Keratinocyte (primary cell): Measurements from ENCODE around the gene MYO10. TPM values are rescaled to one million over a fixed set of nuclear protein-coding genes. Genes with fewer than 3 reads are reported as not detected.

Experiments
- DNase-seq: peaks from one replicate; pipeline ENCODE4 v3.0.0-alpha.2; 2011; ENCODE audit warnings: low read depth, missing footprints, low spot score
- FAIRE-seq: peaks from 2 replicates; lab custom pipeline; 2011; peaks lifted over from hg19 to GRCh38; lab: Jason Lieb, UNC
- H2AFZ ChIP-seq: 2 replicates; pipeline ENCODE4 v1.6.0; 2012; ENCODE audit warnings: low read length, control low read depth, inconsistent platforms; ENCODE audit not compliant: control insufficient read depth
- H3K27ac ChIP-seq: 2 replicates; pipeline ENCODE4 v1.5.1; 2011; ENCODE audit warnings: low read length; ENCODE audit not compliant: control insufficient read depth, insufficient read depth
- H3K27me3 ChIP-seq: 3 replicates; pipeline ENCODE4 v1.6.0; 2011; ENCODE audit warnings: low read length; ENCODE audit not compliant: control insufficient read depth, insufficient read depth; ENCODE audit errors: extremely low read depth
- H3K36me3 ChIP-seq, 2 experiments: 2 replicates in 1 of 2; 3 replicates in 1 of 2; pipeline ENCODE4 v1.5.1; 2011; ENCODE audit warnings: low read length in 2 of 2, mild to moderate bottlenecking in 1 of 2; ENCODE audit not compliant: control insufficient read depth in 2 of 2, insufficient read depth in 2 of 2; ENCODE audit errors: extremely low read depth in 1 of 2
- H3K4me1 ChIP-seq: 3 replicates; pipeline ENCODE4 v1.5.1; 2011; ENCODE audit warnings: low read length; ENCODE audit not compliant: control insufficient read depth, insufficient read depth; ENCODE audit errors: extremely low read depth
- H3K4me2 ChIP-seq: 3 replicates; pipeline ENCODE4 v1.6.0; 2011; ENCODE audit warnings: low read depth, low read length; ENCODE audit not compliant: control insufficient read depth, insufficient read depth; ENCODE audit errors: extremely low read depth
- H3K4me3 ChIP-seq, 3 experiments: fragments of 200-600 bp in 1 of 3; sonication (generic) in 1 of 3; 2 replicates in 2 of 3; 3 replicates in 1 of 3; pipeline ENCODE4 v1.5.1; 2011 to 2016; ENCODE audit warnings: low read length in 3 of 3, mild to moderate bottlenecking in 3 of 3, control low read depth in 2 of 3, inconsistent platforms in 1 of 3, low read depth in 1 of 3, mixed read lengths in 1 of 3, mixed run types in 1 of 3, moderate library complexity in 1 of 3; ENCODE audit not compliant: control insufficient read depth in 2 of 3, insufficient read depth in 2 of 3; ENCODE audit errors: extremely low read depth in 1 of 3
- H3K79me2 ChIP-seq: 2 replicates; pipeline ENCODE4 v1.6.0; 2012; ENCODE audit warnings: low read length; ENCODE audit not compliant: control insufficient read depth, insufficient read depth
- H3K9ac ChIP-seq: 3 replicates; pipeline ENCODE4 v1.6.0; 2011; ENCODE audit warnings: low read length; ENCODE audit not compliant: control insufficient read depth, insufficient read depth; ENCODE audit errors: extremely low read depth
- H3K9me1 ChIP-seq: 3 replicates; pipeline ENCODE4 v1.6.0; 2011; ENCODE audit warnings: low read length; ENCODE audit not compliant: control insufficient read depth, insufficient read depth; ENCODE audit errors: extremely low read depth
- H3K9me3 ChIP-seq: 2 replicates; pipeline ENCODE4 v1.5.1; 2012; ENCODE audit warnings: low read depth, low read length; ENCODE audit not compliant: control insufficient read depth
- H4K20me1 ChIP-seq: 3 replicates; pipeline ENCODE4 v1.6.0; 2011; ENCODE audit warnings: low read length; ENCODE audit not compliant: control insufficient read depth, insufficient read depth; ENCODE audit errors: extremely low read depth
- CTCF ChIP-seq, 3 experiments: IDR thresholded peaks in 1 of 3; conservative IDR thresholded peaks in 1 of 3; optimal IDR thresholded peaks in 1 of 3; 2 replicates in 2 of 3; 3 replicates in 1 of 3; pipeline versions ENCODE3 to v1.5.1; 2011; ENCODE audit warnings: low read length in 3 of 3, mild to moderate bottlenecking in 3 of 3, moderate library complexity in 2 of 3, control low read depth in 1 of 3, inconsistent platforms in 1 of 3; ENCODE audit not compliant: insufficient read depth in 2 of 3; ENCODE audit errors: extremely low read depth in 1 of 3
- EZH2 ChIP-seq: IDR thresholded peaks from one replicate; pipeline ENCODE4 v1.6.1; 2012; ENCODE audit warnings: inconsistent platforms, mild to moderate bottlenecking, low read length, moderate library complexity
- dilution Hi-C: fragments of 300-500 bp; cut with MboI; formaldehyde crosslinking; loops from one replicate; pipeline ENCODE4 v1.7.0; 2020; ENCODE audit warnings: low sequenced_read_pairs; ENCODE audit not compliant: extremely low pct_ligation_motif_present
- polyA plus RNA-seq, 5 experiments: library from polyadenylated mRNA; depleted of rRNA in 3 of 5; stranded (reverse) in 3 of 5; stranded (forward) in 1 of 5; unstranded in 1 of 5; fragments of >200 nt; gene quantifications; 1 replicate in 1 of 5; 2 replicates in 3 of 5; 3 replicates in 1 of 5; pipeline versions ENCODE4 v1.2.1 to v1.2.3, GENCODE V29; 2011 to 2012; ENCODE audit warnings: missing spikeins in 2 of 5, low read depth in 1 of 5, low replicate concordance in 1 of 5

Gene MYO10
- polyA plus RNA-seq, 1 donor (not counting 4 experiments of a cell fraction or from before 2014, with no cell fraction given), result 22.0 TPM

GRCh38 chr5:16815432-16815831 is 120.7 kb downstream of the MYO10 start:
- Histone ChIP-seq H3K79me2 (peaks cover 83% of the 10 kb centered on the region), H3K9me3 (no peaks in the 10 kb centered on the region), H2AFZ (no peak overlapping the region), H3K4me2 (no peak overlapping the region), H3K4me3 (no peak overlapping the region), H3K4me1 (peaks cover 17% of the 10 kb centered on the region), H3K9me1 (peaks cover 3% of the 10 kb centered on the region), H3K27me3 (no peaks in the 10 kb centered on the region), H4K20me1 (peaks cover 9% of the 10 kb centered on the region), H3K36me3 (peaks cover 3 to 12% of the 10 kb centered on the region in 2 experiments), H3K9ac (no peak overlapping the region), H3K27ac (no peak overlapping the region)
- TF ChIP-seq EZH2 (no peak), CTCF (optimal IDR thresholded peaks at IDR 0.05 in 1 of 3, IDR thresholded peaks at IDR 0.05 in 1 of 3, conservative IDR thresholded peaks at IDR 0.05 in 1 of 3; ENCODE audit: extremely low read depth in 1 of 3, insufficient read depth in 2 of 3, low read length in 3 of 3) (no peak)
- dilution Hi-C loops, result no loop called here
- DNase-seq (no peak), FAIRE-seq (no peak)

- Histone ChIP-seq H3K9ac (no peak overlapping the region), H3K36me3 (peaks cover 3 to 12% of the 10 kb centered on the region in 2 experiments), H3K9me1 (peaks cover 8% of the 10 kb centered on the region), H4K20me1 (peaks cover 14% of the 10 kb centered on the region), H3K4me1 (peaks cover 16% of the 10 kb centered on the region), H3K27me3 (no peaks in the 10 kb centered on the region), H3K4me3 (no peak overlapping the region), H2AFZ (no peak overlapping the region), H3K9me3 (no peaks in the 10 kb centered on the region), H3K4me2 (no peak overlapping the region), H3K27ac (no peak overlapping the region), H3K79me2 (peaks cover 79% of the 10 kb centered on the region)
- no peak for DNase-seq
- no peak for FAIRE-seq
- dilution Hi-C loops, result no loop called here
- TF ChIP-seq EZH2, result no peak
- TF ChIP-seq CTCF (optimal IDR thresholded peaks at IDR 0.05 in 1 of 3, IDR thresholded peaks at IDR 0.05 in 1 of 3, conservative IDR thresholded peaks at IDR 0.05 in 1 of 3; ENCODE audit: extremely low read depth in 1 of 3, insufficient read depth in 2 of 3, low read length in 3 of 3), result no peak
These were observed 123.2 kb downstream of the MYO10 start for GRCh38 chr5:16812911-16813310.
